Measurements from ENCODE around the gene PDZD7. TPM values are rescaled to one million over a fixed set of nuclear protein-coding genes. Genes with fewer than 3 reads are reported as not detected.

PDZD7 gene
- total and polyA plus RNA-seq, 8 donors = 0.20 to 2.4 (median 0.76) TPM; not detected in 4

DNA sequence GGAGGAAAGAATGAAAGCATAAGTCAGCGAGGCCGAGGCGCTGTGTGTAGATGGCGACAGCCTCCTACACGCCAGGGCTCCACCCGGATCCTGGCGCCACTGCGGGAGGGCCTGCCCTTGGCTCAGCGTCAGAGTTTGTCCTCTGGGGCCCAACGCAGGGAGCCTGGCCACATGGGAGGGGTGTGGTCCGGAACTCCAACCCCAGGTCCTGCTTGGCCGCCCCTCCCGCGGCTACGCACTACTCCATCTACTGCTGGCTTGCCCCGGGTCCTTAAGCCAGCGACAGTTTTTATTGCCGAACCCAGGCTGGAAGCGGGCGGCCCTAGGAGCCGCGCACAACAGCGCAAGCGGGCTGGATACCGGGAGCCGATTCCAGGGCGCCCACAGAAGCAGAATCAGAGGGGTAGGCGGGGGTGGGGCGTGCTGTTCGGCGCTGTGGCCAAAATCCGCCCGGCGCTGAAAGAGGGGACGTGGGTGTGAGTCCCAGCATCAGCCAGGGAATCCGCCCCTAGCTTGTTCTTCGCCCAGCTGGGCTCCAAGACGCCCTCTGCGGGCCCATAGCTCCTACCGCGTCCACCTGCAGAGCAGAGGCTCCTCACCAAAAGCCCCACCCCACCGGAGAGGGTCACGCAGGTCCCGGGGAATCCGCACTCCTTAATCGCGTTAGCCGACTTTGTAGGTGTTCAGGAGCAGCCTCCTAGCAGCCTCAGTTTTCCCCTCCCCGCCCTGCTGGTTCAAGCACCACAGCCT, 35.4 kb upstream of the PDZD7 start:
- DNase-seq = peak; percentile 94 to 96
- H3K27me3 ChIP-seq = peaks cover 0 to 56% (median 4%) of the 10 kb centered on the region in 3 donors
- no peaks in the 10 kb centered on the region for H3K36me3 ChIP-seq
- WGBS, 5 donors = 2 to 6% (median 3%) methylated on average over 29 to 49 of the region's 49 CpGs
- peak overlapping the region; percentile 52 to 74 (median 56) for H3K4me3 ChIP-seq
- H3K9me3 ChIP-seq = no peaks in the 10 kb centered on the region
- intact Hi-C loops (cut with DNase I; ENCODE audit: low total_unique reads) = no loop called here
- peaks cover 45 to 71% (median 67%) of the 10 kb centered on the region in 4 donors for H3K4me1 ChIP-seq
- H3K27ac ChIP-seq = peak overlapping the region; percentile 89 to 100 (median 98)
- TF ChIP-seq EP300 (IDR thresholded peaks at IDR 0.05) (no peak), POLR2A (IDR thresholded peaks at IDR 0.05) (peak in 1 of 4 donors; percentile 15), POLR2AphosphoS5 (IDR thresholded peaks at IDR 0.05) (peak in 2 of 3 donors; percentile 67 to 82)
- TF ChIP-seq, protein P1, sequence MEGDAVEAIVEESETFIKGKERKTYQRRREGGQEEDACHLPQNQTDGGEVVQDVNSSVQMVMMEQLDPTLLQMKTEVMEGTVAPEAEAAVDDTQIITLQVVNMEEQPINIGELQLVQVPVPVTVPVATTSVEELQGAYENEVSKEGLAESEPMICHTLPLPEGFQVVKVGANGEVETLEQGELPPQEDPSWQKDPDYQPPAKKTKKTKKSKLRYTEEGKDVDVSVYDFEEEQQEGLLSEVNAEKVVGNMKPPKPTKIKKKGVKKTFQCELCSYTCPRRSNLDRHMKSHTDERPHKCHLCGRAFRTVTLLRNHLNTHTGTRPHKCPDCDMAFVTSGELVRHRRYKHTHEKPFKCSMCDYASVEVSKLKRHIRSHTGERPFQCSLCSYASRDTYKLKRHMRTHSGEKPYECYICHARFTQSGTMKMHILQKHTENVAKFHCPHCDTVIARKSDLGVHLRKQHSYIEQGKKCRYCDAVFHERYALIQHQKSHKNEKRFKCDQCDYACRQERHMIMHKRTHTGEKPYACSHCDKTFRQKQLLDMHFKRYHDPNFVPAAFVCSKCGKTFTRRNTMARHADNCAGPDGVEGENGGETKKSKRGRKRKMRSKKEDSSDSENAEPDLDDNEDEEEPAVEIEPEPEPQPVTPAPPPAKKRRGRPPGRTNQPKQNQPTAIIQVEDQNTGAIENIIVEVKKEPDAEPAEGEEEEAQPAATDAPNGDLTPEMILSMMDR (IDR thresholded peaks at IDR 0.05) = peak in 4 of 7 experiments; percentile 9 to 35 (median 23)

DNA sequence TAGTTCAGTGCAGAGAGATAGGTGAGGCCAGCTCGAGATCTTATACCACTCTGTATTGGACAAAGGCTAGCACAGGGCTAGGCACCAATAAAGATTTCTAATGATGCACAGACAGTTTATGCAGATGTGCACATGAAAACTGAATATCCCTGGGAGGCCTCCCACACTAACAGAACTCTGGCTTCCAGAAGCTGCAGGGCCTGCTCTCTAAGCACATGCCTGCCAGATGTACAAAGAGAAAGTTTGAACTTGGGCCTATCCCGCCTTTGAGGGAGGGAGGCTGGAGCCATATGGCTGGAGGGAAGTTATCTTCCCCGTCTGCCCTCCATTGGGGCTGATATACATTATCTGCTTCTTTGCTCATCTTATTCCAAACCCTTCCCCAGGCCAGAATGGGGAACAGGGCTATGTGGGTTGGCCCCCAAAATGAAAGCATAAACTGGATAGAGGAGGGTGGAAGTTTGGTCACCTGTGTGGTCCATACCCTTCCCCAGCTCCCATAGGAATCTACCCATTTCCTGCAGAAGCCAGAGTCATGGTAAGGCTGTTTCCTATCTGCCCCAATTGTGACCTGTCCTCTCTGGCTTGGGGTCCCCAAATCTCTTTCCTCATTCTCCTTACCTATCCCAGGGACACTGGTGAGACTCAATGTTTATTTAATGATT, 34.7 kb upstream of the PDZD7 start:
- peak in 1 of 2 donors; percentile 75 for DNase-seq
- Histone ChIP-seq H3K4me1 (peaks cover 45 to 73% (median 67%) of the 10 kb centered on the region in 4 donors), H3K36me3 (no peaks in the 10 kb centered on the region), H3K27ac (peak overlapping the region; percentile 89 to 100 (median 98)), H3K27me3 (peaks cover 0 to 56% (median 4%) of the 10 kb centered on the region in 3 donors), H3K9me3 (no peaks in the 10 kb centered on the region), H3K4me3 (peak overlapping the region; percentile 52 to 74 (median 56))
- TF ChIP-seq EP300 (IDR thresholded peaks at IDR 0.05) (no peak), POLR2A (IDR thresholded peaks at IDR 0.05) (no peak), POLR2AphosphoS5 (IDR thresholded peaks at IDR 0.05) (no peak)
- TF ChIP-seq, protein P1 (IDR thresholded peaks at IDR 0.05) = no peak
- intact Hi-C loops (cut with DNase I; ENCODE audit: low total_unique reads) = no loop called here
- WGBS, 5 donors = 38 to 59% (median 48%) methylated on average over 3 of the region's 3 CpGs

DNA sequence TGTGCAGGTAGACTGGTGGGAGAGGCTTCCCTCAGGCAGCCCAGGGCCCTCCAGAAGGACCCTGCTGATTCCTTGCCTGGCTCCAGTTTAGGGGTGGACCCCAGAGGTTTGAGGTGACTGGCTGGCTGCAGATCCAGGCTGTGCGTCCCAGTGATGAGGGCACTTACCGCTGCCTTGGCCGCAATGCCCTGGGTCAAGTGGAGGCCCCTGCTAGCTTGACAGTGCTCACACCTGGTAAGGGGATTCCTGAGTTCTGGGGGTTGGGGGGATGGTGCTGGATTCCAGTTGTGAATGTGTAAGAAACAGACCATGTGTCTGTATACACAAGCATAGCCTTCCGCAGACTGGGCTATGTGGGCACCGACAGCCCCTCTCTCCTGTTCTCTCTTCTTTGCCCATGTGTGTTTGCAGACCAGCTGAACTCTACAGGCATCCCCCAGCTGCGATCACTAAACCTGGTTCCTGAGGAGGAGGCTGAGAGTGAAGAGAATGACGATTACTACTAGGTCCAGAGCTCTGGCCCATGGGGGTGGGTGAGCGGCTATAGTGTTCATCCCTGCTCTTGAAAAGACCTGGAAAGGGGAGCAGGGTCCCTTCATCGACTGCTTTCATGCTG, 33.6 kb upstream of the PDZD7 start:
- H3K9me3 ChIP-seq = no peaks in the 10 kb centered on the region
- WGBS, 5 donors = 79 to 90% (median 85%) methylated on average over 6 to 9 of the region's 9 CpGs
- intact Hi-C loops (cut with DNase I; ENCODE audit: low total_unique reads) = no loop called here
- no peak for DNase-seq
- peak overlapping the region; percentile 89 to 100 (median 98) for H3K27ac ChIP-seq
- peaks cover 45 to 78% (median 76%) of the 10 kb centered on the region in 4 donors for H3K4me1 ChIP-seq
- no peaks in the 10 kb centered on the region for H3K36me3 ChIP-seq
- H3K4me3 ChIP-seq = no peak overlapping the region
- peaks cover 0 to 56% (median 4%) of the 10 kb centered on the region in 3 donors for H3K27me3 ChIP-seq
- TF ChIP-seq POLR2AphosphoS5 (IDR thresholded peaks at IDR 0.05) (no peak), POLR2A (IDR thresholded peaks at IDR 0.05) (no peak), EP300 (IDR thresholded peaks at IDR 0.05) (no peak)
- TF ChIP-seq, protein P1 (IDR thresholded peaks at IDR 0.05) = no peak

Data from stomach (tissue), 9 donors.